ENCODE data around the gene MRPS18B. TPM values are rescaled to one million over a fixed set of nuclear protein-coding genes. Genes with fewer than 3 reads are reported as not detected.

The MRPS18B gene
- total RNA-seq, 6 experiments from 2014 or later = 50.7 to 63.4 (median 56.1) TPM

GRCh38 chr6:30615958-30616810 is 1.5 kb upstream of the MRPS18B start:
- Mint-ChIP-seq H3K27me3 (ENCODE audit: insufficient read depth) (peaks cover 32% of the 10 kb centered on the region), H3K27ac (peak overlapping the region; percentile 99), H3K36me3 (ENCODE audit: low read depth) (peaks cover 59% of the 10 kb centered on the region), H3K9me3 (peaks cover 17% of the 10 kb centered on the region), H3K4me3 (peak overlapping the region; percentile 97), H3K4me1 (ENCODE audit: low read depth) (peaks cover 73% of the 10 kb centered on the region)
- DNase-seq = peak; percentile 23
- no peak for TF ChIP-seq CTCF (IDR thresholded peaks at IDR 0.05)

GRCh38 chr6:30616811-30617564 is 652 bp upstream of the MRPS18B start, which contains the start of gene PPP1R10:
PPP1R10 (minus strand) TSS chr6:30617243; CDS start chr6:30609944, 7,299 bp downstream.
- Mint-ChIP-seq H3K9me3 (peaks cover 17% of the 10 kb centered on the region), H3K27ac (peak within 1 kb of the TSS; percentile 99), H3K4me3 (peak within 1 kb of the TSS; percentile 97), H3K36me3 (ENCODE audit: low read depth) (peaks cover 52% of the 10 kb centered on the region), H3K27me3 (ENCODE audit: insufficient read depth) (peaks cover 32% of the 10 kb centered on the region), H3K4me1 (ENCODE audit: low read depth) (peaks cover 65% of the 10 kb centered on the region)
- TF ChIP-seq CTCF (IDR thresholded peaks at IDR 0.05) = no peak
- peak; percentile 100 for DNase-seq

- Mint-ChIP-seq H3K27me3 (ENCODE audit: insufficient read depth) (peaks cover 32% of the 10 kb centered on the region), H3K9me3 (peaks cover 17% of the 10 kb centered on the region), H3K4me1 (ENCODE audit: low read depth) (peaks cover 51% of the 10 kb centered on the region), H3K36me3 (ENCODE audit: low read depth) (peaks cover 50% of the 10 kb centered on the region), H3K4me3 (peak overlapping the region; percentile 97), H3K27ac (peak overlapping the region; percentile 99)
- TF ChIP-seq CTCF (IDR thresholded peaks at IDR 0.05) = no peak
- no peak for DNase-seq
Measured at GRCh38 chr6:30618270-30618797, 694 bp downstream of the MRPS18B start.

- no peak for TF ChIP-seq CTCF (IDR thresholded peaks at IDR 0.05)
Measured at GRCh38 chr6:30619561-30619960, 1.9 kb downstream of the MRPS18B start.

GRCh38 chr6:30625511-30625910 is 7.9 kb downstream of the MRPS18B start:
- TF ChIP-seq CTCF (IDR thresholded peaks at IDR 0.05) = no peak
- Mint-ChIP-seq H3K36me3 (ENCODE audit: low read depth) (peaks cover 21% of the 10 kb centered on the region), H3K4me3 (no peak overlapping the region), H3K27ac (no peak overlapping the region), H3K9me3 (no peaks in the 10 kb centered on the region), H3K4me1 (ENCODE audit: low read depth) (peaks cover 19% of the 10 kb centered on the region), H3K27me3 (ENCODE audit: insufficient read depth) (no peaks in the 10 kb centered on the region)
- DNase-seq = no peak

More at GRCh38 chr6:30619561-30619960, 1.9 kb downstream of the MRPS18B start:
- Mint-ChIP-seq H3K4me1 (ENCODE audit: low read depth) (peaks cover 39% of the 10 kb centered on the region), H3K9me3 (peaks cover 17% of the 10 kb centered on the region), H3K36me3 (ENCODE audit: low read depth) (peaks cover 41% of the 10 kb centered on the region), H3K4me3 (peak overlapping the region; percentile 97), H3K27ac (peak overlapping the region; percentile 40; the same call in 1 of the 2 replicates), H3K27me3 (ENCODE audit: insufficient read depth) (peaks cover 28% of the 10 kb centered on the region)
- DNase-seq = no peak
